ENCODE results near the gene OTOGL. TPM values are rescaled to one million over a fixed set of nuclear protein-coding genes. Genes with fewer than 3 reads are reported as not detected.

The OTOGL gene
- total RNA-seq, 1 experiment from 2014 or later: not detected

DNA sequence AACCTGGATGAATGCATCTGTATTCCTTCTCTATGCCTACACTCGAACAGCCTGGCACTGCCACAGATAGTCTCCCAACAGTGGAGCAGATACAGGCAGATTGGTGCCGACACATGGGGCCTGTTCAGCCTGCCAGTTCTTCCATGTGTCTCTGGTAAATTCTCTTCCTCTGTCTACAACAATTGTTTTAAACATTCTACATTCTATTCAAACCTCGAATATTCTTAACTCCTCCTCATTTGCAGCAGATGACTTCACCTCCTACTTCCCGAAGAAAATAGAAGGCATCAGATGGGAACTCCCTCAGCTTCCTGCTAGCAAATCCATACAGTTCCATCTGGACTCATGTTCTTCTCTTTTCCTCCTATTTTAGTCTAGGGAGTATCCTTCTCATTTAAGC, 43.1 kb upstream of the OTOGL start:
- BruUV-seq (replicated peaks): no TSS peak
- CTCF ChIA-PET: no interaction called here

DNA sequence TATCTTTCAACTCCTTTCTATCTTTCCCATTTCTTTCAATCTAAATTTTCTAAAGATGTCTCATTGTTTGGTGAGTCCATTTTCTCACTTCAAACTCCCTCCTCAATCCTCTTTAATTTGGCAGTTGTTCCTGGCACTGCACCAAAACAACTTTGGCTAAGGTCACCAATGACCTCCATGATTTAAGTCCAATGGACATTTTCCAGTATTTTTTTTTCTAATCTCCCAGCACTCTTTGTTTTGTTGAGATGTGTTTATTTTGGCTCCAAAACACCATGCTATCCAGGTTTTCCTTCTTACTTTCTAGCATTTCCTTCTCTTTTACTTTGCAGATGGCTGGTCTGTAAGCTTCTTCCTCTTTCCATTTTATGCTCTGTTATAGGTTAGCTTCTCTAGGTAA, 42.5 kb upstream of the OTOGL start:
- H3K4me3 ChIP-seq: no peak overlapping the region
- ChIA-PET POLR2A (ENCODE audit: unreplicated experiment) (no interaction called here), CTCF (no interaction called here)
- H4K20me1 ChIP-seq (ENCODE audit: insufficient read depth): no peaks in the 10 kb centered on the region
- no peak overlapping the region for H3K4me2 ChIP-seq
- no peaks in the 10 kb centered on the region; the same call in 1 of the 2 replicates for H3K9me2 ChIP-seq (ENCODE audit: insufficient read depth)
- H3K4me1 ChIP-seq (replicated peaks; ENCODE audit: insufficient read depth): no peaks in the 10 kb centered on the region
- TF ChIP-seq CTCF (conservative IDR thresholded peaks at IDR 0.05) (no peak), EZH2 (IDR thresholded peaks at IDR 0.05; ENCODE audit: low read depth) (no peak)
- no peaks in the 10 kb centered on the region for H3K27me3 ChIP-seq (ENCODE audit: insufficient read depth, low read depth)
- H3K27ac ChIP-seq: no peak overlapping the region
- no peaks in the 10 kb centered on the region for H3K9me3 ChIP-seq (ENCODE audit: insufficient read depth, low read depth)
- H3K79me2 ChIP-seq (ENCODE audit: low read depth): no peaks in the 10 kb centered on the region
- no peak for DNase-seq
- H3K36me3 ChIP-seq (ENCODE audit: low read depth): no peaks in the 10 kb centered on the region
- no peaks in the 10 kb centered on the region for H3F3A ChIP-seq (ENCODE audit: insufficient read depth, low read depth)
- intact Hi-C loops (cut with micrococcal nuclease; ENCODE audit: unreplicated experiment): no loop called here
- no peak overlapping the region for H2AFZ ChIP-seq
- BruUV-seq (replicated peaks): no TSS peak

More for the DNA sequence above, 43.1 kb upstream of the OTOGL start:
- intact Hi-C loops (cut with micrococcal nuclease; ENCODE audit: unreplicated experiment): no loop called here
- Histone ChIP-seq H3K4me1 (replicated peaks; ENCODE audit: insufficient read depth) (no peaks in the 10 kb centered on the region), H3K4me3 (no peak overlapping the region), H3F3A (ENCODE audit: insufficient read depth, low read depth) (no peaks in the 10 kb centered on the region), H3K27ac (no peak overlapping the region), H3K9me3 (ENCODE audit: insufficient read depth, low read depth) (no peaks in the 10 kb centered on the region), H4K20me1 (ENCODE audit: insufficient read depth) (no peaks in the 10 kb centered on the region), H2AFZ (no peak overlapping the region), H3K9me2 (ENCODE audit: insufficient read depth) (no peaks in the 10 kb centered on the region; the same call in 1 of the 2 replicates), H3K79me2 (ENCODE audit: low read depth) (no peaks in the 10 kb centered on the region), H3K36me3 (ENCODE audit: low read depth) (no peaks in the 10 kb centered on the region), H3K27me3 (ENCODE audit: insufficient read depth, low read depth) (no peaks in the 10 kb centered on the region), H3K4me2 (no peak overlapping the region)
- TF ChIP-seq CTCF (conservative IDR thresholded peaks at IDR 0.05): no peak
- no peak for TF ChIP-seq EZH2 (IDR thresholded peaks at IDR 0.05; ENCODE audit: low read depth)
- DNase-seq: no peak
- POLR2A ChIA-PET (ENCODE audit: unreplicated experiment): no interaction called here

GRCh38 chr12:80058586-80058985, 40.8 kb upstream of the OTOGL start:
- Histone ChIP-seq H2AFZ (no peak overlapping the region), H3K4me2 (no peak overlapping the region), H3F3A (ENCODE audit: insufficient read depth, low read depth) (no peaks in the 10 kb centered on the region), H3K79me2 (ENCODE audit: low read depth) (no peaks in the 10 kb centered on the region), H3K9me2 (ENCODE audit: insufficient read depth) (no peaks in the 10 kb centered on the region; the same call in 1 of the 2 replicates), H3K4me3 (no peak overlapping the region), H3K9me3 (ENCODE audit: insufficient read depth, low read depth) (no peaks in the 10 kb centered on the region), H3K27ac (no peak overlapping the region), H3K27me3 (ENCODE audit: insufficient read depth, low read depth) (no peaks in the 10 kb centered on the region), H4K20me1 (ENCODE audit: insufficient read depth) (no peaks in the 10 kb centered on the region), H3K36me3 (ENCODE audit: low read depth) (no peaks in the 10 kb centered on the region), H3K4me1 (replicated peaks; ENCODE audit: insufficient read depth) (no peaks in the 10 kb centered on the region)
- intact Hi-C loops (cut with micrococcal nuclease; ENCODE audit: unreplicated experiment): no loop called here
- CTCF ChIA-PET: no interaction called here
- DNase-seq: no peak
- POLR2A ChIA-PET (ENCODE audit: unreplicated experiment): no interaction called here
- TF ChIP-seq CTCF (conservative IDR thresholded peaks at IDR 0.05): no peak
- no peak for TF ChIP-seq EZH2 (IDR thresholded peaks at IDR 0.05; ENCODE audit: low read depth)
- no TSS peak for BruUV-seq (replicated peaks)
